Neural progenitor cell (in vitro differentiated cells): ENCODE data around the gene GANC.

Source experiments
- CTCF ChIP-seq: fragments of 200-600 bp; sonication (generic); IDR thresholded peaks from 2 replicates; pipeline ENCODE4 v1.5.1; 2017; ENCODE audit warnings: antibody characterized with exemption, mild to moderate bottlenecking
- EZH2 ChIP-seq: fragments of 200-600 bp; sonication (generic); IDR thresholded peaks from 2 replicates; pipeline ENCODE4 v1.6.1; 2017; ENCODE audit warnings: antibody characterized with exemption, mild to moderate bottlenecking, moderate library complexity

GRCh38 chr15:42231088-42231487 is 41.9 kb upstream of the GANC start:
- TF ChIP-seq EZH2 = no peak
- TF ChIP-seq CTCF = no peak
